Activated CD8-positive, alpha-beta memory T cell treated with anti-CD3 and anti-CD28 coated beads for 1 hour (primary cell): Measurements from ENCODE around the gene SLC38A3.
"Not testable (repeated sequence)": the region's sequence is repeated elsewhere in the genome, so short reads cannot be mapped to it uniquely, and the experiment has no call there.

ENCODE experiments used
- DNase-seq, 2 donors: peaks; one replicate each; pipeline ENCODE4 v3.0.0-alpha.2; 2020; ENCODE audit warnings: low read depth in 1 of 2; ENCODE audit errors: extremely low read depth in 1 of 2

SLC38A3 gene

DNA sequence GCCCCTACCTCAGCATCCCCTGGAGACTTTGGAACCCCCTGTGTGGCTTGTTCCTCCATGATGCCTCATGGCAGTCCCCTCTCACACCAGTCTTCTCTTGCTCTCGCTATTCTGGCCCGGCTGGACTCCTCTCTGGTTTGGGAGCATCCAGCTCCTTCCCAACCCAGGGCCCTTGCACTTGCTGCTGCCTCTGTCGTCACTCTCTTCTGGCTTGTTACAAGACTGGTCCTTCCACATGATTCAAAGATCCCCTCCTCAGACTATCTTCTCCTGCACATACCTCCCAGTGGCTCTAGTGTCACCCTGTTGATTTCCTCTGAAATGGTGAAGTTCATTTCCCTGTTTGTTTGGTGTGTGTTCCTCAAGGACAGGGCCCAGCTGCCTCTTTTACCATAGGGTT, 24.4 kb downstream of the SLC38A3 start:
- no peak for DNase-seq

DNA sequence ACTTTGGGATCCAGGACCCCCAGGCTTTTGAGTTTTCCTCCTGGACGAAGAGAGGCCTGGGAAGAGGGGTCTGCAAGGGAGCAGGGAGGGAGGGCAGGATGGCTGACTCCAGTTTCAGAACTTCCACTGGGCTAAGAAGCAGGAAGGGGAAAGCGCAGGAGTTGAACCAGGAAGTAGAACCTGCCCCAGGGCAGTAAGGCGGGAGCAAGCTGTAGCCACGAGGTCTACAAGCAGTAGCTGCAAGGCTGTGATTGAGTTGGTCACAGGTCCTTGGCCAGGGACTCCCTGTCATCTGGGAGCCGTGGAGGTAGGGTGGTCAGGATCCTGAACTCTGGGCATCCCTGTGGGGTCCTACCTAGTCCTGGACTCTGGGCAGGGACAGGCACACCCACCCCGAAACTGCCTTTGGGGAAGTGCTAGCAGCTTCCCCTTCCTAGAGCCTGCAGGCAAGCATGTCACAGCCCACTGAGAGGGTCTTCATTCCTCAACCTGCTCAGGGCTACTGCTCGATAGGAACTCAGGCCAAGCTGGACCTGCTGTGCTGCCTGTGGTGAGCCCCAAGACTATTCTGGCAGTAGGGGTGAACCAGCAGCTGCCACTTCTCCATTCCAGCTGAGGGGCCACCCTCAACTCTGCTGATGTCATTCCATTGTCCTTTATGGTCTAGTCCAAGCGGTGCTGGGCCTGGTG, 25.2 kb downstream of the SLC38A3 start:
- DNase-seq: no peak

- DNase-seq: no peak
Observed at GRCh38 chr3:50230794-50231125, 25.7 kb downstream of the SLC38A3 start.

GRCh38 chr3:50231581-50231980, 26.5 kb downstream of the SLC38A3 start:
- no peak for DNase-seq

DNA sequence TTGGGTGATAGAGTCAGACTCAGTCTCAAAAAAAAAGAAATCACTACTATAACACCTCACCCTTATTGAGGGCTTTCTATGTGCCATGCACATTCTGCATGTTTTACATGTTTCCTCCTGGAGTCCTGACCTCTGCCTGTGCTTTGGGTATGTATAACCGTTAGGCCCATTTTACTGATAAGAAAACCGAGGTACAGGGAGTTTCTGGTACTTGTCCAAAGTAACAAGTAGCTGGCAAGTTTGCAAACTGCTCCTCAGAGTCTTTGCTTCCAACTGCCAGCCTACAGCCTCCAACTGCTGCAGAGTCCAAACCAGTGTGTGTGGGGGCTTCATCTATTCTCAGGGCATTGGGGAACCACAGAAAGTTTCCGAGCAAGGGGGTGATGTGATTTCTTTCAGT, 27.2 kb downstream of the SLC38A3 start:
- no peak for DNase-seq

- no peak for DNase-seq
Observed at GRCh38 chr3:50233176-50233575, 28.1 kb downstream of the SLC38A3 start.

GRCh38 chr3:50235716-50236483, 30.8 kb downstream of the SLC38A3 start, which contains the start of gene GNAI2:
Gene GNAI2 (plus strand): TSS chr3:50236204. CDS start chr3:50236336, 132 bp downstream.
- peak; percentile 97 for DNase-seq

DNA sequence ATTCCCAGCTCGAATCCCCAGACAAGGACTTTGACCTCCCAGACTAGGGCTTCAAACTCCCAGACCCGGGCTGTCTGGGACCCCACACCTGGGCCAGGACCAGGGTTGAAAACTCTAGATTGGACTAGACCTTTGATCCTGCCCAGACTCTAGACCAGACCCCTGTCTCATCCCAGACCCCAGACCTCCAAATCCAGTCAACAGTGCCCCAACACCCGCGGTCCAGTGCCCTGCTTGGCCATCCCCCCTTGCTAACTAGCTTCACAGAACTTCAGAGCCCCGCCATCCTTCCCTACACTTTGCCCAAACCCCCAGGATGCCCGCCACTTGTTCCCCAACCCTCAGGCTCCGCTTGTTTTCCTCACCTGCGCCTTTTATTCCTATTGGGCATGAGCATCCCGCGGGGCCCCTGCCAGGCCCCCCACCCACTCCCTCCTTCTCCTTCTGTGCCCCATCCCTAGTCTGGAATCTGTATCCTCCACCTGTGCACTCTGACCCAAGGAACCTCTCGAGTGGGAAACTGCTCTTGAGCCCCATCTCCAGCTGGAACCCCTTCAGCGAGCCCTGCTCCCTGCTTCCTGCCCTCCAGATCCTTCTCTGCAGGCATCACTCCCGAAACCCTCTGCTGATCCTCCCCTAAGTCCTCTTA, 31.5 kb downstream of the SLC38A3 start:
- no peak for DNase-seq

DNA sequence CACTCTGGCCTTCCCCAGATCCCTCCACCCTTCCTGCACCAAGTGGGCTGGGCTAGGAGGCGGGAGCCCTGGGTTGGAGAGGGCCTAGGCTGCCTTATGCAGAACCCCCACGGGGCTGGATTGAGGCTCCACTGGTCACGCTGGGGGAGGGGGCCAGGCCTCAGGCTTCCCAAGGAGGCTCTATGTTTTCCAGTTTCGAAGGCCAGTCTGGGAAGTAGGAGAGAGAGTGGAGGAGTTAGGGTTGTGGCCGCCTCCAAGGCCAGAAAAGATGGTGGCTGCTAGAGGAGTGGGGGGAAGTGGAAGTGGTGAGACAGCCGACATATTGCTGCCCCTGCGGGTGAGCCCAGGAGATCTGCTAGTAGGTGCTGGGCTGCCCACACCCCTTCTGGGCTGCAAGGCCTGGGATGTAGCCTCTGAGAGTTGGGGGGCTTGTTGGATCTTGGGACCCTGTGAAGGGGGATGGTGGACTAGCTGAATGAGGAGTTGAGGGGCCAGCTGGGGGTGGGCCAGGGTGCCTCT, 32.1 kb downstream of the SLC38A3 start:
- no peak for DNase-seq

GRCh38 chr3:50237754-50238548, 32.9 kb downstream of the SLC38A3 start:
- DNase-seq: peak; percentile 58 to 77

- no peak for DNase-seq
Observed at GRCh38 chr3:50238549-50239026, 33.5 kb downstream of the SLC38A3 start.

- no peak for DNase-seq
Observed at GRCh38 chr3:50239649-50240048, 34.6 kb downstream of the SLC38A3 start.

DNA sequence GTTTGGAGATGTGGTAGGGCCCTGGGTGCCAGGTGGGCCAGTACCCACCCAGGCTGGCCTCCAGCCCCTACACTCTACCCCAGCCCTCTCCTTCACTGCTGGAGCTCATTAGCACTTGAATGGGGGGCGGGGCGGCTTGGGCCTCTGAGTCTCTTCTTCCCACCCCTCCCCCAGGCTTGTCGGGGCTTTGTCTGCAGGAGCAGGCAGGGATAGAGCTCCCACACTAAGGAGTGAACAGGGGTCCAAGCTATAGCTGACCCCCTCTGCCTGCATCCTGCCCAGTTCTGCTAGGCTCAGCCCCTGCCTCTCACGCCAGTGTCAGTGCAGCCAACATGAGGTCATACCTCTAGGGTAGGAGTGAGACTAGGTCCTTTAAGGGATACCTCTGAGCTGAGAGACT, 36.1 kb downstream of the SLC38A3 start:
- DNase-seq: no peak

GRCh38 chr3:50241713-50242380, 36.8 kb downstream of the SLC38A3 start:
- no peak for DNase-seq

GRCh38 chr3:50242381-50242770, 37.3 kb downstream of the SLC38A3 start:
- DNase-seq: no peak

- DNase-seq: no peak
Observed at GRCh38 chr3:50242851-50243542, 37.9 kb downstream of the SLC38A3 start.

DNA sequence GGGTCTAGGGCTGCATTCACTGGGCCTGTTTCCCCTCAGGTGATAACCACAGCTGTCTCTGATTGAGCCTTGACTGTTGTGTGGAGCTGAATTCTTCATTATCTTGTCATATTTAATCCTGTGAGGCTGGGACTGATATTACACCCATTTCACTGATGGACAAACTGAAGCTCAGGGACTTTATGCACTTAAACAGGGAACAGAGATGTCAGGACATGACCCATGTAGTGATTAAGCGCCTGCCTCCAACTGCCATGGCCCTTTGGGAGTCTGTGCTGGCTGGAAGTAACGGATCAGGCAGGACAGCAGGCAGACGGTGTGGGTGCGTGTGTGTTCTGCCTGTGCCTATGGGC, 38.4 kb downstream of the SLC38A3 start:
- DNase-seq: no peak

- DNase-seq: not testable (repeated sequence)
Observed at GRCh38 chr3:50244813-50245212, 39.7 kb downstream of the SLC38A3 start.

GRCh38 chr3:50245251-50245745, 40.2 kb downstream of the SLC38A3 start:
- no peak for DNase-seq
